ENCODE measurements around the gene GLRX. TPM values are rescaled to one million over a fixed set of nuclear protein-coding genes. Genes with fewer than 3 reads are reported as not detected.

The GLRX gene
- total RNA-seq, 1 experiment from 2014 or later: 46.3 TPM

GRCh38 chr5:95810305-95811125, 12.0 kb downstream of the GLRX start:
- no peak for DNase-seq (ENCODE audit: low read depth)

- peak; percentile 7 for DNase-seq (ENCODE audit: low read depth)
Observed at GRCh38 chr5:95809414-95809960, 13.0 kb downstream of the GLRX start.

- DNase-seq (ENCODE audit: low read depth): no peak
Observed at GRCh38 chr5:95808686-95809413, 13.7 kb downstream of the GLRX start.

GRCh38 chr5:95808013-95808685, 14.4 kb downstream of the GLRX start:
- no peak for DNase-seq (ENCODE audit: low read depth)

- no peak for DNase-seq (ENCODE audit: low read depth)
Observed at GRCh38 chr5:95806687-95807086, 15.8 kb downstream of the GLRX start.

- no peak for DNase-seq (ENCODE audit: low read depth)
Observed at GRCh38 chr5:95804736-95805539, 17.6 kb downstream of the GLRX start.

GRCh38 chr5:95803271-95804148, 19.0 kb downstream of the GLRX start:
- DNase-seq (ENCODE audit: low read depth): no peak

GRCh38 chr5:95801961-95802360, 20.6 kb downstream of the GLRX start:
- no peak for DNase-seq (ENCODE audit: low read depth)

- DNase-seq (ENCODE audit: low read depth): no peak
Observed at GRCh38 chr5:95801532-95801931, 21.0 kb downstream of the GLRX start.

- DNase-seq (ENCODE audit: low read depth): no peak
Observed at GRCh38 chr5:95800553-95800952, 22.0 kb downstream of the GLRX start.

GRCh38 chr5:95799191-95799835, 23.2 kb downstream of the GLRX start:
- no peak for DNase-seq (ENCODE audit: low read depth)

- DNase-seq (ENCODE audit: low read depth): no peak
Observed at GRCh38 chr5:95798545-95798944, 24.0 kb downstream of the GLRX start.

- no peak for DNase-seq (ENCODE audit: low read depth)
Observed at GRCh38 chr5:95798048-95798447, 24.5 kb downstream of the GLRX start.

- DNase-seq (ENCODE audit: low read depth): no peak
Observed at GRCh38 chr5:95797301-95797700, 25.2 kb downstream of the GLRX start.

GRCh38 chr5:95794070-95794516, 28.4 kb downstream of the GLRX start:
- DNase-seq (ENCODE audit: low read depth): no peak

GRCh38 chr5:95791751-95792150, 30.8 kb downstream of the GLRX start:
- no peak for DNase-seq (ENCODE audit: low read depth)

GRCh38 chr5:95788493-95788892, 34.0 kb downstream of the GLRX start:
- DNase-seq (ENCODE audit: low read depth): no peak

- no peak for DNase-seq (ENCODE audit: low read depth)
Observed at GRCh38 chr5:95786821-95787418, 35.6 kb downstream of the GLRX start.
